Measurements from ENCODE around the gene ZNF407.

ZNF407 gene

DNA sequence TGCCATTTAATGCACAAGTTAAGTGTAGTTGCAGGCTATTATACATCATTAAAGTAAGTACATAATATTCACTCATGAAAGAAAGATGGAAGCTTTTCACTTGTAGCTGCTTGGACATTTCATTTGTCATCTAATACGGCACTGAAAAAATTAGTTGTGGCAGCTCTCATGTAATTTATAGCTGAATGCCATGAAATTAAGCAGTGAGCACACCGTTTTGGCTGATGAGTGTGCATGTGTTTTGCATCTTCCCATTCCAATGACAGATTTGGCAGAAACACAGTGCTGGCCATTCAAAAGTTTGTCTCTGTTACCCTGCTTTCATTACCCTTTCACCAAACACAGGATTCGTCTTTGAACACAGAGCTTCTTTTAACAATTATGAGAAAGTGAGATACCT lies 437.3 kb downstream of the ZNF407 start:
- no peak overlapping the region for H3K4me2 ChIP-seq (ENCODE audit: low read length)
- no peaks in the 10 kb centered on the region for H3K27me3 ChIP-seq (ENCODE audit: control insufficient read depth, low read length)
- H3K9me3 ChIP-seq (ENCODE audit: control insufficient read depth, insufficient read depth, low read length): no peaks in the 10 kb centered on the region
- H3F3A ChIP-seq (ENCODE audit: control insufficient read depth, insufficient read depth): 0 out of 2 replicates have a peak, but pooled peaks cover 2% of the 10 kb centered on the region
- no peaks in the 10 kb centered on the region for H3K36me3 ChIP-seq (ENCODE audit: control insufficient read depth, low read length)
- peaks cover 17% of the 10 kb centered on the region for H3K4me1 ChIP-seq (ENCODE audit: control insufficient read depth, low read length)
- TF ChIP-seq, protein P1, sequence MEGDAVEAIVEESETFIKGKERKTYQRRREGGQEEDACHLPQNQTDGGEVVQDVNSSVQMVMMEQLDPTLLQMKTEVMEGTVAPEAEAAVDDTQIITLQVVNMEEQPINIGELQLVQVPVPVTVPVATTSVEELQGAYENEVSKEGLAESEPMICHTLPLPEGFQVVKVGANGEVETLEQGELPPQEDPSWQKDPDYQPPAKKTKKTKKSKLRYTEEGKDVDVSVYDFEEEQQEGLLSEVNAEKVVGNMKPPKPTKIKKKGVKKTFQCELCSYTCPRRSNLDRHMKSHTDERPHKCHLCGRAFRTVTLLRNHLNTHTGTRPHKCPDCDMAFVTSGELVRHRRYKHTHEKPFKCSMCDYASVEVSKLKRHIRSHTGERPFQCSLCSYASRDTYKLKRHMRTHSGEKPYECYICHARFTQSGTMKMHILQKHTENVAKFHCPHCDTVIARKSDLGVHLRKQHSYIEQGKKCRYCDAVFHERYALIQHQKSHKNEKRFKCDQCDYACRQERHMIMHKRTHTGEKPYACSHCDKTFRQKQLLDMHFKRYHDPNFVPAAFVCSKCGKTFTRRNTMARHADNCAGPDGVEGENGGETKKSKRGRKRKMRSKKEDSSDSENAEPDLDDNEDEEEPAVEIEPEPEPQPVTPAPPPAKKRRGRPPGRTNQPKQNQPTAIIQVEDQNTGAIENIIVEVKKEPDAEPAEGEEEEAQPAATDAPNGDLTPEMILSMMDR (IDR thresholded peaks at IDR 0.05; ENCODE audit: low read depth, low read length, poor library complexity, severe bottlenecking): no peak
- TF ChIP-seq EZH2phosphoT487 (IDR thresholded peaks at IDR 0.05; ENCODE audit: borderline replicate concordance, low read length): no peak
- H4K20me1 ChIP-seq (ENCODE audit: control insufficient read depth, insufficient read depth, low read depth, low read length): no peaks in the 10 kb centered on the region
- no peak overlapping the region for H3K27ac ChIP-seq (ENCODE audit: low read depth, low read length)
- H3K9me2 ChIP-seq (replicated peaks; ENCODE audit: control insufficient read depth, low read length): no peaks in the 10 kb centered on the region
- no peak overlapping the region for H3K4me3 ChIP-seq (ENCODE audit: low read length)
- H3K79me2 ChIP-seq (ENCODE audit: control insufficient read depth, low read length): no peaks in the 10 kb centered on the region

DNA sequence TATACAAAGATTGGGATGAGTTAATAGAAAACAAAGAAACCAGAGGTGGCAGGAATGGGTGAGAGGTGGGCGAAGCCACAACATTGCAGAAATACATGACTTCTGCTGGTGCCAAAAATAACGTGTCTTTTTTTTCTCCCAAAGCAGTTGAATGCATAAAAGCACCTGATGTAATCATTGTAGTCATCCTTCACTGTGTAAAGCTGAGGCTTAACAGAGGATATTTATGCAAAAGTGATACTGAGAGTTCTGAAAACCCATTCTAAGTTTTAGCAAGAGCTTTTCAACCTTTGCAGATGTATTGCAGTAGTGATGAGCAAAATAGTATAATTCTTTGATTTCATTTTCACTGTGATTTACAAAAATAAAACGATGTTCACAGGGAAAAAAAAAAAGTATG lies 438.3 kb downstream of the ZNF407 start:
- no peak for TF ChIP-seq EZH2phosphoT487 (IDR thresholded peaks at IDR 0.05; ENCODE audit: borderline replicate concordance, low read length)
- TF ChIP-seq, protein P1 (IDR thresholded peaks at IDR 0.05; ENCODE audit: low read depth, low read length, poor library complexity, severe bottlenecking): no peak
- Histone ChIP-seq H3K79me2 (ENCODE audit: control insufficient read depth, low read length) (no peaks in the 10 kb centered on the region), H3K27ac (ENCODE audit: low read depth, low read length) (no peak overlapping the region)

DNA sequence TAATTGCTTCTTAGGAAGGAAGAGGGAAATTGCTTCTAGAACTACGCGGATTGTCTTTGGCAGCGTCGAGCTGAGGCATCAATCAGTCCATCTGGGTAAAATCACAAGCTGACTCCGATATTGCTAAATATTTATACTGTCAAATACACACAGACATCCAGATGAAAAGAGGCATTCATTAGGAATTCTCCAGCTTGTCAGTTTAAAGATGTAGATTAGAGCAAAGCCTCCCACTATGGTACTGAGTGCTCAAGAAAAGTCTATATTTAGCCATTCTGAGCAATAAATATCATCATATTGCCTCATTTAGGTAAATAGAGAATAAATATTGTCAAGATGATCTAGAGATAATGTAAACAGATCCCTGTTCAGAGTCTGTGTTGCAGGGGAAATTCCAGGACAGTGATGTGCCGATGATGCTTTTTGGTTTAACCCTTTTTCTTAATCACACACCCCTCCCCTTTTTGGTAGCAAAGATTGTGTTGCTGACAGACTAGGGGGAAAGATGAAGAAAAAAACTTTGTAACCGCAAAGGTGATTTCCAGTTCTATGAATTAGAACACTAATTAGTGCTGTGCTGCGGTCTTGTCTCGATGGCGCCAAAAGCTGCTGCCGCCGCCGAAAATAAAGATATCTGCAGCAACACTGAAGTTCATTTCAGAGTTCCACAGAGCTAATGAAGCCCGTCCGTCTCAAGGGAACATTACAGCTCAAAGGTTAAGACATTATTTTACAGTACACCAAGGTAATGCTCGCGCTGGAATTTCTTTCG lies 439.4 kb downstream of the ZNF407 start:
- Histone ChIP-seq H3K36me3 (ENCODE audit: control insufficient read depth, low read length) (no peaks in the 10 kb centered on the region), H3K27me3 (ENCODE audit: control insufficient read depth, low read length) (no peaks in the 10 kb centered on the region), H3F3A (ENCODE audit: control insufficient read depth, insufficient read depth) (0 out of 2 replicates have a peak, but pooled peaks cover 2% of the 10 kb centered on the region), H3K27ac (ENCODE audit: low read depth, low read length) (no peak overlapping the region), H3K4me2 (ENCODE audit: low read length) (peak overlapping the region; percentile 23), H3K9me3 (ENCODE audit: control insufficient read depth, insufficient read depth, low read length) (no peaks in the 10 kb centered on the region), H3K4me3 (ENCODE audit: low read length) (no peak overlapping the region), H4K20me1 (ENCODE audit: control insufficient read depth, insufficient read depth, low read depth, low read length) (no peaks in the 10 kb centered on the region), H3K4me1 (ENCODE audit: control insufficient read depth, low read length) (peaks cover 17% of the 10 kb centered on the region), H3K79me2 (ENCODE audit: control insufficient read depth, low read length) (no peaks in the 10 kb centered on the region), H3K9me2 (replicated peaks; ENCODE audit: control insufficient read depth, low read length) (no peaks in the 10 kb centered on the region)
- TF ChIP-seq, protein P1 (IDR thresholded peaks at IDR 0.05; ENCODE audit: low read depth, low read length, poor library complexity, severe bottlenecking): no peak
- no peak for TF ChIP-seq EZH2phosphoT487 (IDR thresholded peaks at IDR 0.05; ENCODE audit: borderline replicate concordance, low read length)

More for the DNA sequence above, 438.3 kb downstream of the ZNF407 start:
- Histone ChIP-seq H3K9me3 (ENCODE audit: control insufficient read depth, insufficient read depth, low read length) (no peaks in the 10 kb centered on the region), H3K4me2 (ENCODE audit: low read length) (no peak overlapping the region), H3F3A (ENCODE audit: control insufficient read depth, insufficient read depth) (0 out of 2 replicates have a peak, but pooled peaks cover 2% of the 10 kb centered on the region), H3K4me3 (ENCODE audit: low read length) (no peak overlapping the region), H3K27me3 (ENCODE audit: control insufficient read depth, low read length) (no peaks in the 10 kb centered on the region), H4K20me1 (ENCODE audit: control insufficient read depth, insufficient read depth, low read depth, low read length) (no peaks in the 10 kb centered on the region), H3K9me2 (replicated peaks; ENCODE audit: control insufficient read depth, low read length) (no peaks in the 10 kb centered on the region), H3K36me3 (ENCODE audit: control insufficient read depth, low read length) (no peaks in the 10 kb centered on the region), H3K4me1 (ENCODE audit: control insufficient read depth, low read length) (peaks cover 17% of the 10 kb centered on the region)
